Lung (tissue), 12 donors: ENCODE results near the gene BOLL. TPM values are rescaled to one million over a fixed set of nuclear protein-coding genes. Genes with fewer than 3 reads are reported as not detected.
A peak's percentile ranks its signal among the peaks of the same experiment; 100 is the strongest.

Experiments
- ATAC-seq: fragments of 200-7000 bp; cut with Tn5 transposase; one replicate; pipeline ENCODE4 v1.9.1; 2020; ENCODE audit warnings: moderate number of reproducible peaks; ENCODE audit not compliant: insufficient read depth, low FRiP score
- DNase-seq, 3 donors: peaks; one replicate each; pipeline ENCODE4 v3.0.0-alpha.2; 2013 to 2017
- H3K27ac ChIP-seq, 2 donors: one replicate each; pipeline ENCODE4 v1.5.1; 2013; ENCODE audit warnings: mild to moderate bottlenecking in 2 of 2, moderate library complexity in 2 of 2, control low read depth in 1 of 2, inconsistent platforms in 1 of 2, low read depth in 1 of 2, low read length in 1 of 2
- H3K27me3 ChIP-seq, 3 donors: one replicate each; pipeline ENCODE4 v1.5.1; 2013; ENCODE audit warnings: low read length in 2 of 3; ENCODE audit not compliant: control insufficient read depth in 3 of 3, insufficient read depth in 3 of 3
- H3K36me3 ChIP-seq, 4 donors: one replicate each; pipeline ENCODE4 v1.5.1; 2013; ENCODE audit warnings: low read length in 4 of 4, mild to moderate bottlenecking in 1 of 4, moderate library complexity in 1 of 4; ENCODE audit not compliant: control insufficient read depth in 4 of 4, insufficient read depth in 4 of 4
- H3K4me1 ChIP-seq, 5 donors: one replicate each; pipeline ENCODE4 v1.5.1; 2013; ENCODE audit warnings: low read length in 5 of 5, mild to moderate bottlenecking in 2 of 5, moderate library complexity in 1 of 5; ENCODE audit not compliant: control insufficient read depth in 5 of 5, insufficient read depth in 5 of 5
- H3K4me3 ChIP-seq: one replicate; pipeline ENCODE4 v1.5.1; 2013; ENCODE audit warnings: mild to moderate bottlenecking, control low read depth, moderate library complexity
- H3K9ac ChIP-seq, 2 donors: one replicate each; pipeline ENCODE4 v1.5.1; 2013; ENCODE audit warnings: low read length in 2 of 2, control low read depth in 1 of 2; ENCODE audit not compliant: insufficient read depth in 1 of 2
- H3K9me3 ChIP-seq, 4 donors: one replicate each; pipeline ENCODE4 v1.5.1; 2013; ENCODE audit warnings: low read length in 3 of 4, mild to moderate bottlenecking in 1 of 4, moderate library complexity in 1 of 4; ENCODE audit not compliant: control insufficient read depth in 4 of 4, insufficient read depth in 3 of 4
- WGBS, 2 donors: extraction: QIAGEN DNeasy Blood & Tissue Kit; methylation state at CpG; one replicate each; pipeline ENCODE4 v1.1.7; 2013; 5-methylcytosine and 5-hydroxymethylcytosine counted together
- polyA plus RNA-seq, 2 donors: library from polyadenylated mRNA; stranded (reverse); fragments of 200-250 nt; gene quantifications; one replicate each; pipeline ENCODE4 v1.2.1, GENCODE V29; 2013
- total RNA-seq, 2 donors: library from RNA; depleted of rRNA in 1 of 2; stranded (reverse); fragments of >200 nt in 1 of 2; gene quantifications; one replicate each; pipeline ENCODE4 v1.2.1, GENCODE V29; 2014 to 2021
- TF ChIP-seq, protein P1 (sequence below): IDR thresholded peaks from 2 replicates; pipeline ENCODE4 v1.5.1; 2012; ENCODE audit warnings: mild to moderate bottlenecking; ENCODE audit errors: control extremely low read depth, extremely low read depth
- donor health status: control.
- donor health status: control.
- donor health status: Bipolar disorder and iron deficiency.
- donor health status: healthy.
- donor health status: DM: yes; HTN: yes; CAD: no.

BOLL gene
- total and polyA plus RNA-seq, 4 donors, result not detected

DNA sequence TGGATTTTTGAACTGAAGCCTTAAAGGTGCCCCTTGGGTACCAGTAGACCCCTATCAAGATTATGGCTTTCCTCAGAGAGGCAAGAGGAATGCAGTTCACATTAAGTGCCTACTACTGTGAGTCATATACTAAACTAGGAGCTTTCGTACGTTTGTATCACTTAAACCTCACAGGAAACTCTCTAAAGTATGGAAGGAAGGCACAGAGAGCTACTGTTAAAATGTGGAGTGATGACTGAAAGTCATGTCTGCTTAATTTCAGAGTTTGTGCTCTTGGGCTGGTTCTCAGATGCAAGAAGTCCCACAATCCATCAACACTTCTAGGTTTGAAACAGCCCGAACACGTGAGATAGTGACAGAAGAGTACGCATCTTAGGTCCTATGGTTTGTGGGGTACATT is 23.9 kb upstream of the BOLL start:
- no peaks in the 10 kb centered on the region for H3K36me3 ChIP-seq
- 87% methylated on average over 5 of the region's 5 CpGs for WGBS, 2 donors
- TF ChIP-seq, protein P1, sequence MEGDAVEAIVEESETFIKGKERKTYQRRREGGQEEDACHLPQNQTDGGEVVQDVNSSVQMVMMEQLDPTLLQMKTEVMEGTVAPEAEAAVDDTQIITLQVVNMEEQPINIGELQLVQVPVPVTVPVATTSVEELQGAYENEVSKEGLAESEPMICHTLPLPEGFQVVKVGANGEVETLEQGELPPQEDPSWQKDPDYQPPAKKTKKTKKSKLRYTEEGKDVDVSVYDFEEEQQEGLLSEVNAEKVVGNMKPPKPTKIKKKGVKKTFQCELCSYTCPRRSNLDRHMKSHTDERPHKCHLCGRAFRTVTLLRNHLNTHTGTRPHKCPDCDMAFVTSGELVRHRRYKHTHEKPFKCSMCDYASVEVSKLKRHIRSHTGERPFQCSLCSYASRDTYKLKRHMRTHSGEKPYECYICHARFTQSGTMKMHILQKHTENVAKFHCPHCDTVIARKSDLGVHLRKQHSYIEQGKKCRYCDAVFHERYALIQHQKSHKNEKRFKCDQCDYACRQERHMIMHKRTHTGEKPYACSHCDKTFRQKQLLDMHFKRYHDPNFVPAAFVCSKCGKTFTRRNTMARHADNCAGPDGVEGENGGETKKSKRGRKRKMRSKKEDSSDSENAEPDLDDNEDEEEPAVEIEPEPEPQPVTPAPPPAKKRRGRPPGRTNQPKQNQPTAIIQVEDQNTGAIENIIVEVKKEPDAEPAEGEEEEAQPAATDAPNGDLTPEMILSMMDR, result no peak

DNA sequence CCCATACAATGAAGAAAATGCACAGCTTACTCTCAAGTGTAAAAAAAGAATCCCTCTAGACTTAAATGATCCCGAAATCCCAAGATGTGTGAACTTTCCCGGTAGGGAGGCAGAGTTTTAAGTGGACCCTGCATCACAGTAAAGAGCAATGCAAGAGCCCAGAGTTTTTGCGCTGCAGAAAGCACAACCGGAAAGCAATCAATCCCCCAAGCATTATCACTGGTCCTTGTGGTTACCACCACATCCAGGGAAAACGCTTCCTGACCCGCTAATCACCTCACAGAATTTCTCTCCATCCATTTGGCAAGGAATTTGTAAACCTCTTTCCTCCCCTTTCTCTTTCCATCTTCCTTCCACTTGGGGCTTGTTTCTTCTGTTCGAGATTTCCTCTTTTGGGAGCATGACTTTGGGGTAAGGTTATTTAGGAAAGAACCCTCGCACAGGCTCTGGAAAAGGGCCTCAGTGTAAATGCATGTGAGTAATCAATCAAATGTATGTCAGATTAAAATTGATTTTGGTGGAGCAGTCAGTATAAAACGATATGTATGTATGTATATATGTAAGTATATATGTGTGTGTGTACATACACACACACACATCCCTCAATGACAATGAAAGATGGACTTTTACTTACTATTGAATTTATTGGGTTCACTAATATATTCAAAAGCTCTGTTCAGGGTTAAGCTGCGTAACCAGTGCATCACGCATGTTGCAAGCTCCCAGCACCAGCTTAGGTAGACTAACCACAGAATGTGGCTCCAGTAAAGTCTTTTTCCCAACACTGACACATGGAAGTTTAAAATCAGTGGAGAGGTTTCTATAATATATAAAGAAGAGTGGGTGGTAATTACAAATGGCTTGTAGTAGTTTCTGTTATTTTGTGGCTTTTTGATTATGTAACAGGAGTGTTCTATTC is 20.9 kb upstream of the BOLL start:
- peak overlapping the region in 1 of 2 donors; percentile 45 for H3K9ac ChIP-seq
- WGBS, 2 donors, result 29 to 38% methylated on average over 11 of the region's 11 CpGs
- no peak for ATAC-seq
- no peaks in the 10 kb centered on the region for H3K36me3 ChIP-seq
- TF ChIP-seq, protein P1, result no peak
- no peaks in the 10 kb centered on the region for H3K9me3 ChIP-seq
- peaks cover 0 to 38% (median 4%) of the 10 kb centered on the region in 5 donors for H3K4me1 ChIP-seq
- peak overlapping the region in 1 of 2 donors; percentile 87 for H3K27ac ChIP-seq
- H3K4me3 ChIP-seq, result peak overlapping the region; percentile 81
- H3K27me3 ChIP-seq, result peaks cover 0 to 2% (median 0%) of the 10 kb centered on the region in 3 donors
- DNase-seq, result peak in 1 of 3 donors; percentile 41

More for the DNA sequence above, 23.9 kb upstream of the BOLL start:
- no peak overlapping the region for H3K9ac ChIP-seq
- DNase-seq (no peak), ATAC-seq (no peak)
- peak overlapping the region in 1 of 2 donors; percentile 65 for H3K27ac ChIP-seq
- H3K4me1 ChIP-seq, result peaks cover 0 to 35% (median 4%) of the 10 kb centered on the region in 5 donors
- no peaks in the 10 kb centered on the region for H3K9me3 ChIP-seq
- H3K4me3 ChIP-seq, result no peak overlapping the region
- peaks cover 0 to 2% (median 0%) of the 10 kb centered on the region in 3 donors for H3K27me3 ChIP-seq

DNA sequence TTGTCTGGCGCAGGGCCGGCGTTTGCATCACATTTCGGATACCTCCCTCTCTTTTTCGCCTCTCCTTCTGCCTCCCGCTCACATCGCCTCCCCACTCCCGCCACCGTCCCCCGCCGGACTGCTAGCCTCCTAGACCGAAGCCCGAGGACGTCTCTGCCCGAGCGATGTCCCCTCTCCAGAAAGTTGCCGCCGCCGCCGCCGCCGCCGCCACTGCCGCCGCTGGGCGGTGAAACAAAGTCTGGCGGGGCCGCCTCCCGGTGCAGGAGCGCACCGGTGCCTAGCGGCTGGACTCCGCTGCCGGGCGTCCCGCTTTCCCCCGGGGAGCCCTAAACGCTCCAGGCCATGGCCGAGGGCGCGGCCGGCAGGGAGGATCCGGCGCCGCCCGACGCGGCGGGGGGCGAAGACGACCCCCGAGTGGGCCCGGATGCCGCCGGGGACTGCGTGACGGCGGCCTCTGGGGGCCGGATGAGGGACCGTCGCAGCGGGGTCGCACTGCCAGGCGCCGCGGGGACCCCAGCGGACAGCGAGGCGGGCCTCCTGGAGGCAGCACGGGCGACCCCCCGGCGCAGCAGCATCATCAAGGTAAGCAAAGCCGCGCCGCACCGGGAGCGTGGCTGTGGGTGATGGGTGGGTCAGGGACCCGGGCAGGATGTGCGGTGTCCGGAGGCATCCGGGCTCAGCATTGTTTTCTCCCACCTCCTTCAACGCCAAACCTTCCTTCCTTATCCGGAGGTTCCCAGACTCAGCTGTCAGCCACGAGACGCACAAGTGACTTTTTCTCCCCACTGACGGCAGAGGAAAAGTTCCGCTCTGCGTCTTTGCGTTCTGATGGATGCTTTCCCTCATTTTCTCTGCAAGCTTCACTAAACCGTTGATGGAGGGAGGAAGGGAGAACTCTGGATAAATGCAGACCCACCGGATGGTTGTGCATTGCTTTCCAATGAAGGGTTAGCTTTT is 19.9 kb upstream of the BOLL start:
- Histone ChIP-seq H3K27ac (peak overlapping the region; percentile 86 to 87), H3K4me3 (peak overlapping the region; percentile 81), H3K9ac (peak overlapping the region in 1 of 2 donors; percentile 45), H3K27me3 (no peaks in the 10 kb centered on the region), H3K36me3 (no peaks in the 10 kb centered on the region), H3K4me1 (peaks cover 0 to 38% (median 4%) of the 10 kb centered on the region in 5 donors), H3K9me3 (no peaks in the 10 kb centered on the region)
- TF ChIP-seq, protein P1, result no peak
- ATAC-seq, result peak; percentile 43
- 0 to 1% methylated on average over 67 to 92 of the region's 92 CpGs for WGBS, 2 donors
- peak; percentile 22 to 61 (median 60) for DNase-seq
